ENCODE data around the gene ACAD8. TPM values are rescaled to one million over a fixed set of nuclear protein-coding genes. Genes with fewer than 3 reads are reported as not detected.

ACAD8 gene
- total RNA-seq, 2 donors from 2014 or later: 17.9 to 35.3 TPM

GRCh38 chr11:134290646-134291045, 37.3 kb downstream of the ACAD8 start:
- ATAC-seq (ENCODE audit: insufficient number of reproducible peaks, low FRiP score, low read depth): no peak
- H3K27me3 ChIP-seq (replicated peaks; ENCODE audit: insufficient read depth): no peaks in the 10 kb centered on the region
- no peaks in the 10 kb centered on the region for H3K9me3 ChIP-seq
- no peak for DNase-seq (ENCODE audit: low spot score)
- H3K36me3 ChIP-seq: no peaks in the 10 kb centered on the region
- no peak overlapping the region for H3K4me3 ChIP-seq
- H3K27ac ChIP-seq: no peak overlapping the region
- TF ChIP-seq, protein P1, sequence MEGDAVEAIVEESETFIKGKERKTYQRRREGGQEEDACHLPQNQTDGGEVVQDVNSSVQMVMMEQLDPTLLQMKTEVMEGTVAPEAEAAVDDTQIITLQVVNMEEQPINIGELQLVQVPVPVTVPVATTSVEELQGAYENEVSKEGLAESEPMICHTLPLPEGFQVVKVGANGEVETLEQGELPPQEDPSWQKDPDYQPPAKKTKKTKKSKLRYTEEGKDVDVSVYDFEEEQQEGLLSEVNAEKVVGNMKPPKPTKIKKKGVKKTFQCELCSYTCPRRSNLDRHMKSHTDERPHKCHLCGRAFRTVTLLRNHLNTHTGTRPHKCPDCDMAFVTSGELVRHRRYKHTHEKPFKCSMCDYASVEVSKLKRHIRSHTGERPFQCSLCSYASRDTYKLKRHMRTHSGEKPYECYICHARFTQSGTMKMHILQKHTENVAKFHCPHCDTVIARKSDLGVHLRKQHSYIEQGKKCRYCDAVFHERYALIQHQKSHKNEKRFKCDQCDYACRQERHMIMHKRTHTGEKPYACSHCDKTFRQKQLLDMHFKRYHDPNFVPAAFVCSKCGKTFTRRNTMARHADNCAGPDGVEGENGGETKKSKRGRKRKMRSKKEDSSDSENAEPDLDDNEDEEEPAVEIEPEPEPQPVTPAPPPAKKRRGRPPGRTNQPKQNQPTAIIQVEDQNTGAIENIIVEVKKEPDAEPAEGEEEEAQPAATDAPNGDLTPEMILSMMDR (IDR thresholded peaks at IDR 0.05): no peak
- H3K4me1 ChIP-seq (ENCODE audit: control insufficient read depth in 1 of 2, low read depth in 2 of 2): no peaks in the 10 kb centered on the region

GRCh38 chr11:134291196-134291595, 37.8 kb downstream of the ACAD8 start:
- no peak for DNase-seq (ENCODE audit: low spot score)

GRCh38 chr11:134292661-134293060, 39.3 kb downstream of the ACAD8 start:
- no peaks in the 10 kb centered on the region for H3K27me3 ChIP-seq (replicated peaks; ENCODE audit: insufficient read depth)
- no peaks in the 10 kb centered on the region for H3K9me3 ChIP-seq
- TF ChIP-seq, protein P1 (IDR thresholded peaks at IDR 0.05): no peak
- H3K4me1 ChIP-seq (ENCODE audit: control insufficient read depth in 1 of 2, low read depth in 2 of 2): no peaks in the 10 kb centered on the region
- DNase-seq (ENCODE audit: low spot score) (no peak), ATAC-seq (ENCODE audit: insufficient number of reproducible peaks, low FRiP score, low read depth) (no peak)
- H3K27ac ChIP-seq: no peak overlapping the region
- H3K4me3 ChIP-seq: no peak overlapping the region
- H3K36me3 ChIP-seq: no peaks in the 10 kb centered on the region

More at GRCh38 chr11:134291196-134291595, 37.8 kb downstream of the ACAD8 start:
- Histone ChIP-seq H3K27ac (no peak overlapping the region), H3K27me3 (replicated peaks; ENCODE audit: insufficient read depth) (no peaks in the 10 kb centered on the region), H3K36me3 (no peaks in the 10 kb centered on the region), H3K4me3 (no peak overlapping the region), H3K9me3 (no peaks in the 10 kb centered on the region), H3K4me1 (ENCODE audit: control insufficient read depth in 1 of 2, low read depth in 2 of 2) (no peaks in the 10 kb centered on the region)
- ATAC-seq (ENCODE audit: insufficient number of reproducible peaks, low FRiP score, low read depth): no peak
- TF ChIP-seq, protein P1 (IDR thresholded peaks at IDR 0.05): no peak

GRCh38 chr11:134293119-134294113, 40.0 kb downstream of the ACAD8 start:
- DNase-seq (ENCODE audit: low spot score): no peak

DNA sequence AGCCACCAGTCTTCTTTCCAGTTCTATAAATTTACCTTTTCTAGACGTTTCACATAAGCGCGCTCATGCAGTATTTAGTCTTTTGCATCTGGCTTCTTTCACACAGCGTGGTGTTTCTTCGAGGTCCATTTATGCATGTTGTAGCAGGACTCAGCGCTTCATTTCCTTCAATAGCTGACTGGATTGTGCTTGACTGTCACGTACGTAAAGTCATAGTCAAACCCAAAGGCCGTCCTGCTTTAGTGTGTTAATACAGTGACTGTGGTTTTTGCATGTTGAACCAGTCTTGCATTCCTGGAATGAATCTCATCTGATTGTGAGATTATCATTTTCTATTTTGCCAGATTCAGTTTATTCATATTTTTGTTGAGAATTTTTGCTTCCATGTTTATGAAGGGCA, 41.3 kb downstream of the ACAD8 start:
- DNase-seq (ENCODE audit: low spot score) (no peak), ATAC-seq (ENCODE audit: insufficient number of reproducible peaks, low FRiP score, low read depth) (no peak)
- Histone ChIP-seq H3K27ac (no peak overlapping the region), H3K9me3 (no peaks in the 10 kb centered on the region), H3K36me3 (no peaks in the 10 kb centered on the region), H3K4me1 (ENCODE audit: control insufficient read depth in 1 of 2, low read depth in 2 of 2) (no peaks in the 10 kb centered on the region), H3K4me3 (no peak overlapping the region), H3K27me3 (replicated peaks; ENCODE audit: insufficient read depth) (no peaks in the 10 kb centered on the region)
- TF ChIP-seq, protein P1 (IDR thresholded peaks at IDR 0.05): no peak

More at GRCh38 chr11:134293119-134294113, 40.0 kb downstream of the ACAD8 start:
- H3K27ac ChIP-seq: no peak overlapping the region
- H3K9me3 ChIP-seq: no peaks in the 10 kb centered on the region
- ATAC-seq (ENCODE audit: insufficient number of reproducible peaks, low FRiP score, low read depth): no peak
- H3K27me3 ChIP-seq (replicated peaks; ENCODE audit: insufficient read depth): no peaks in the 10 kb centered on the region
- H3K4me3 ChIP-seq: no peak overlapping the region
- TF ChIP-seq, protein P1 (IDR thresholded peaks at IDR 0.05): no peak
- no peaks in the 10 kb centered on the region for H3K4me1 ChIP-seq (ENCODE audit: control insufficient read depth in 1 of 2, low read depth in 2 of 2)
- no peaks in the 10 kb centered on the region for H3K36me3 ChIP-seq
